Transverse colon (tissue), 4 donors: ENCODE measurements around the gene EPHA8. TPM values are rescaled to one million over a fixed set of nuclear protein-coding genes. Genes with fewer than 3 reads are reported as not detected.

Experiments used
- DNase-seq: peaks from one replicate; pipeline ENCODE4 v3.0.0-alpha.2; 2019
- H3K27ac ChIP-seq, 4 donors: fragments of 200-600 bp; sonication (generic); 2 replicates each; pipeline ENCODE4 v1.5.1; 2016 to 2018; ENCODE audit warnings: inconsistent platforms in 4 of 4
- H3K27me3 ChIP-seq: fragments of 200-600 bp; sonication (generic); 2 replicates; pipeline ENCODE4 v1.5.1; 2017; ENCODE audit warnings: inconsistent platforms
- H3K36me3 ChIP-seq, 4 donors: fragments of 200-600 bp; sonication (generic); 2 replicates each; pipeline ENCODE4 v1.5.1; 2017 to 2019; ENCODE audit warnings: inconsistent platforms in 4 of 4
- H3K4me1 ChIP-seq, 4 donors: fragments of 200-600 bp; sonication (generic); 2 replicates each; pipeline ENCODE4 v1.5.1; 2017 to 2020; ENCODE audit warnings: inconsistent platforms in 4 of 4
- H3K4me3 ChIP-seq, 4 donors: fragments of 200-600 bp; sonication (generic); 1 replicate in 1 of 4; 2 replicates in 3 of 4; pipeline versions ENCODE4 v1.5.1 to v1.6.1; 2017 to 2019; ENCODE audit warnings: inconsistent platforms in 4 of 4
- H3K9me3 ChIP-seq, 2 donors: fragments of 200-600 bp; sonication (generic); 2 replicates each; pipeline ENCODE4 v1.5.1; 2017 to 2019; ENCODE audit warnings: inconsistent platforms in 2 of 2
- EP300 ChIP-seq: sonication (generic); formaldehyde crosslinking; IDR thresholded peaks from one replicate; pipeline ENCODE4 v1.6.1; 2017; ENCODE audit warnings: antibody characterized with exemption, low read depth
- POLR2A ChIP-seq: fragments of 450-650 bp; IDR thresholded peaks from one replicate; pipeline ENCODE4 v1.6.1; 2016; ENCODE audit warnings: antibody characterized with exemption, mild to moderate bottlenecking, moderate library complexity
- POLR2AphosphoS5 ChIP-seq, 3 donors: sonication (generic); formaldehyde crosslinking; IDR thresholded peaks; one replicate each; pipeline ENCODE4 v1.6.1; 2016; ENCODE audit warnings: antibody characterized with exemption in 3 of 3
- WGBS, 2 donors: methylation state at CpG; one replicate each; pipeline ENCODE4 v1.1.5; 2018; ENCODE audit warnings: low coverage in 1 of 2; 5-methylcytosine and 5-hydroxymethylcytosine counted together
- in situ Hi-C, 4 donors: fragments of 200-750 bp; cut with MboI; loops; one replicate each; pipeline versions ENCODE4 v1.15.0 to v1.15.1; 2017; ENCODE audit warnings: low sequenced_read_pairs in 3 of 4, low pct_ligation_motif_present in 1 of 4, low pct_unique_long_range_greater_than_20kb in 1 of 4
- intact Hi-C: fragments of 100-400 bp; cut with DNase I; formaldehyde crosslinking; loops from one replicate; pipeline ENCODE4 v1.15.1; 2023; ENCODE audit warnings: low total_unique reads
- total RNA-seq, 4 donors: library from RNA; depleted of rRNA; stranded (reverse); fragments of >200 nt; gene quantifications; one replicate each; pipeline ENCODE4 v1.1.0, GENCODE V29; 2016
- TF ChIP-seq, protein P1 (sequence below), 5 experiments: fragments of 200-600 bp in 3 of 5; fragments of 450-650 bp in 2 of 5; sonication (generic) in 3 of 5; IDR thresholded peaks; 1 replicate in 2 of 5; 2 replicates in 3 of 5; pipeline ENCODE4 v1.5.1; 2016 to 2017; ENCODE audit warnings: antibody characterized with exemption in 5 of 5, inconsistent platforms in 3 of 5, mild to moderate bottlenecking in 2 of 5, moderate library complexity in 1 of 5

EPHA8 gene
- total RNA-seq, 4 donors from 2014 or later: not detected

DNA sequence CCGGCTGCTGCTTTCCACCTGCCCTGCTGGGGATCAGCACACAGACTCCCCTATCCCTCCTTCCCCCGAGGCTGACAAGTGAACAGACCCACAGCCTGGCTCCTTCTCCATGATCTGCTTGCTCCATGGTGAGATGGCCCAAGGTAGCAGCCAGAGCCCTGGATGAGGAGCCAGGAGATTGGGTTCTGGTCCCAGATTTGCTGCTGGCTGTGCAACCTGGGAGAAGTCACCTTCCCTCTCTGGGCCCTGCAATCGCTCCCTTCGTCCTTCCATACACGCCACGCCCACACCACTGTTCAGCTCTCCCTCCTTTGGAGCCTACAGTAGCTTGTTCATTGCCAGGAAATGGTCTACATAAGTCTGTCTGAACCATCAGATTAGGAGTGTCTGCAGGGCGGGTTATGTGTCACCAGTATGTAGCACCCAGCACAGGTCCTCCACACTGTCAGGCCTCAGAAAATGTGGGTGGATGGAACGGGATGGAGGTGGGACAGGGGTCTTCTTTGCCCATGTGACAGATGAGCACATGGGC is 9.2 kb upstream of the EPHA8 start:
- Histone ChIP-seq H3K4me1 (peaks cover 0 to 20% (median 9%) of the 10 kb centered on the region in 4 donors), H3K27ac (no peak overlapping the region), H3K9me3 (no peaks in the 10 kb centered on the region), H3K4me3 (no peak overlapping the region), H3K27me3 (peaks cover 28% of the 10 kb centered on the region), H3K36me3 (no peaks in the 10 kb centered on the region)
- 40 to 65% methylated on average over 4 to 8 of the region's 8 CpGs for WGBS, 2 donors
- DNase-seq: peak; percentile 33
- in situ Hi-C loops (no loop called here), intact Hi-C loops (no loop called here)
- TF ChIP-seq EP300 (no peak), POLR2AphosphoS5 (IDR thresholded peaks at IDR 0.05) (no peak), POLR2A (no peak)
- TF ChIP-seq, protein P1, sequence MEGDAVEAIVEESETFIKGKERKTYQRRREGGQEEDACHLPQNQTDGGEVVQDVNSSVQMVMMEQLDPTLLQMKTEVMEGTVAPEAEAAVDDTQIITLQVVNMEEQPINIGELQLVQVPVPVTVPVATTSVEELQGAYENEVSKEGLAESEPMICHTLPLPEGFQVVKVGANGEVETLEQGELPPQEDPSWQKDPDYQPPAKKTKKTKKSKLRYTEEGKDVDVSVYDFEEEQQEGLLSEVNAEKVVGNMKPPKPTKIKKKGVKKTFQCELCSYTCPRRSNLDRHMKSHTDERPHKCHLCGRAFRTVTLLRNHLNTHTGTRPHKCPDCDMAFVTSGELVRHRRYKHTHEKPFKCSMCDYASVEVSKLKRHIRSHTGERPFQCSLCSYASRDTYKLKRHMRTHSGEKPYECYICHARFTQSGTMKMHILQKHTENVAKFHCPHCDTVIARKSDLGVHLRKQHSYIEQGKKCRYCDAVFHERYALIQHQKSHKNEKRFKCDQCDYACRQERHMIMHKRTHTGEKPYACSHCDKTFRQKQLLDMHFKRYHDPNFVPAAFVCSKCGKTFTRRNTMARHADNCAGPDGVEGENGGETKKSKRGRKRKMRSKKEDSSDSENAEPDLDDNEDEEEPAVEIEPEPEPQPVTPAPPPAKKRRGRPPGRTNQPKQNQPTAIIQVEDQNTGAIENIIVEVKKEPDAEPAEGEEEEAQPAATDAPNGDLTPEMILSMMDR (IDR thresholded peaks at IDR 0.05): no peak

DNA sequence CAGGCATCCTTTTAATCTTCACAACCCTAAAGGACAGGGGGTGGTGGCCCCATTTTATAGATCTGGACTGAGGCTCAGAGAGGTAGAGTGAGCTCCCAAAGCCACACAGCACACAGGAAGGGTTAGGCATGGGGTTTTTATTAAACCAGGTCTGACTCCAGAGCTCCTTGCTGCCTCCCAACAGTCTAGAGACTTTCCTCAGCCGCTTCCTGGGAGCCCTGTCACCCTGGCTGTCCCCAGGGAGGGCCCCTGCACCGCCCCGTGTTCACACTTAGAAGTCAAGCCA is 8.0 kb upstream of the EPHA8 start:
- Histone ChIP-seq H3K36me3 (no peaks in the 10 kb centered on the region), H3K4me3 (no peak overlapping the region), H3K4me1 (peaks cover 0 to 20% (median 9%) of the 10 kb centered on the region in 4 donors), H3K27ac (peak overlapping the region in 1 of 4 donors; percentile 13), H3K27me3 (peaks cover 25% of the 10 kb centered on the region), H3K9me3 (no peaks in the 10 kb centered on the region)
- intact Hi-C loops (no loop called here), in situ Hi-C loops (no loop called here)
- TF ChIP-seq EP300 (no peak), POLR2AphosphoS5 (IDR thresholded peaks at IDR 0.05) (no peak), POLR2A (no peak)
- TF ChIP-seq, protein P1 (IDR thresholded peaks at IDR 0.05): no peak
- no peak for DNase-seq
- 20% methylated on average over 3 of the region's 3 CpGs; no CpG with 5 or more reads in 1 of the 2 donors for WGBS, 2 donors

DNA sequence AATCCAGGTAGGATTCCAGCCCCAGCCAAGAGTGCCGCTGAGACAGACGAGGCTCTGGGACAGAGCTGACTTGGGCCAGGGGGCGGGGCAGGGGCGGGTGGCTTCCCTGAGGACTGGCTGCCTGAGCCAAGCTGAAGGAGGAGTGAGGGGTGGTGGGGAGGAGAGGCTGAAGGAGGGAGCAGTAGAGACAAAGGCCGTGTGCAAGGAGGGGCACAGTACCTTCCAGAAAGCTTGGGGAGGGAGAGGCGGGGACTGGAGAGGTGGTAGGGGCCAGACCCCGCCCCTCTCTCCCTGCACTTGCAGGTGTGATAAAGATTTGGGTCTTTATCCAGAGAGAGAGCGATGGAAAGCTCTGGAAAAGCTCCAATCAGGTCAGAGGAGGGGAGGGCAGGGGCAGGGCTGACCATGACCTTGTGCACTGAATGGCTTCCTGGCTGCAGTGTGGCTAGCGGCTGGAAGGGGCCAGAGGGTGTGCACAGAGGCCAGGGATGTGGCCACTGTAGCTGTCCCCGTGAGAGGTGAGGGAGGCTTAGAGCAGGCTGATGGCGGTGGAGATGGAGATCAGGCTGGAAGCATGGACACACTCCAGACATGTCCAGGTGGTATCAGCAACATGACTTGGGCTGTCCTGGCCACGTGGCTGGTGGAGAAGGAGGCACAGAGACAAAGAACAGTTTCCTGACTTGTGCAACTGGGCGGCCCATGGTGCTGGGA is 6.7 kb upstream of the EPHA8 start:
- H3K27me3 ChIP-seq: peaks cover 37% of the 10 kb centered on the region
- no peak overlapping the region for H3K27ac ChIP-seq
- peak; percentile 33 for DNase-seq
- H3K4me1 ChIP-seq: peaks cover 0 to 20% (median 9%) of the 10 kb centered on the region in 4 donors
- H3K36me3 ChIP-seq: no peaks in the 10 kb centered on the region
- intact Hi-C loops (no loop called here), in situ Hi-C loops (no loop called here)
- no peaks in the 10 kb centered on the region for H3K9me3 ChIP-seq
- 37% methylated on average over 13 of the region's 13 CpGs; no CpG with 5 or more reads in 1 of the 2 donors for WGBS, 2 donors
- no peak overlapping the region for H3K4me3 ChIP-seq
- no peak for TF ChIP-seq EP300
- no peak for TF ChIP-seq POLR2AphosphoS5 (IDR thresholded peaks at IDR 0.05)
- TF ChIP-seq, protein P1 (IDR thresholded peaks at IDR 0.05): no peak
- TF ChIP-seq POLR2A: no peak

DNA sequence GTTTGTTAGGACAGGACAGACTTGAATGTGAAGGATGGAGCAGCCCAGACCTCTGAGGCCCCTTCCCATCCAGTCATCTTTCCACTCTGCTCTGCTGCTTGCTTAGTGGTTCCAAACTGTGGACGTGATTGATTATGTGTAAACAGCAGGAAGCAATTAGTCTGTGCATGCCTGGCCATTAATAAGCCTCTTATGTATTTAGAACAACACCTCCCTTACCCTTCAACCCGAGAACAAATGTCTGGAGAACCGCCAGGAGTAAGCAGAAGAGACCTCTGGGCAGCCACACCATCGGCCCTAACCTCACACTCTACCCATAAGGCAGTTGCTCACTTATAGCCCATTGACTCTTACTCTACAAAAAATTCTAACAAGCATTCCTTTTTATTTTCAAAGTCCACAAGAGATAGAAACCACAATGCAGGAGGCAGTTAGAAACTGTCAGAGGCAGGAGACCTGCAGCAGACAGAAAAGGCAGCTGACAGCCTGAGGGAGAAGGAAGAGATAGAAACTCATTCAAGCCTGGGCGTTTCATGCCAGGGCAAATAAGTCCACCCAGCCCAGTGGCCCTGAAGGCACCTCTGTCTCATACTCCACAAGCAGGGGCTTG is 5.8 kb upstream of the EPHA8 start:
- intact Hi-C loops (no loop called here), in situ Hi-C loops (no loop called here)
- DNase-seq: no peak
- Histone ChIP-seq H3K4me1 (peaks cover 0 to 20% (median 9%) of the 10 kb centered on the region in 4 donors), H3K27ac (no peak overlapping the region), H3K27me3 (peaks cover 46% of the 10 kb centered on the region), H3K4me3 (no peak overlapping the region), H3K9me3 (no peaks in the 10 kb centered on the region), H3K36me3 (no peaks in the 10 kb centered on the region)
- 29% methylated on average over 5 of the region's 5 CpGs; no CpG with 5 or more reads in 1 of the 2 donors for WGBS, 2 donors
- TF ChIP-seq, protein P1 (IDR thresholded peaks at IDR 0.05): no peak
- TF ChIP-seq POLR2A (no peak), EP300 (no peak), POLR2AphosphoS5 (IDR thresholded peaks at IDR 0.05) (no peak)
